SH-SY5Y (cell line): ENCODE data around the gene TRIM8.

Experiments used
- GATA2 ChIP-seq: IDR thresholded peaks from 2 replicates; pipeline ENCODE4 v1.6.1; 2011; ENCODE audit warnings: mild to moderate bottlenecking, low read depth, low read length
- GATA3 ChIP-seq: IDR thresholded peaks from 2 replicates; pipeline ENCODE4 v1.6.1; 2011; ENCODE audit warnings: low read depth, mild to moderate bottlenecking, low read length, moderate library complexity

TRIM8 gene

DNA sequence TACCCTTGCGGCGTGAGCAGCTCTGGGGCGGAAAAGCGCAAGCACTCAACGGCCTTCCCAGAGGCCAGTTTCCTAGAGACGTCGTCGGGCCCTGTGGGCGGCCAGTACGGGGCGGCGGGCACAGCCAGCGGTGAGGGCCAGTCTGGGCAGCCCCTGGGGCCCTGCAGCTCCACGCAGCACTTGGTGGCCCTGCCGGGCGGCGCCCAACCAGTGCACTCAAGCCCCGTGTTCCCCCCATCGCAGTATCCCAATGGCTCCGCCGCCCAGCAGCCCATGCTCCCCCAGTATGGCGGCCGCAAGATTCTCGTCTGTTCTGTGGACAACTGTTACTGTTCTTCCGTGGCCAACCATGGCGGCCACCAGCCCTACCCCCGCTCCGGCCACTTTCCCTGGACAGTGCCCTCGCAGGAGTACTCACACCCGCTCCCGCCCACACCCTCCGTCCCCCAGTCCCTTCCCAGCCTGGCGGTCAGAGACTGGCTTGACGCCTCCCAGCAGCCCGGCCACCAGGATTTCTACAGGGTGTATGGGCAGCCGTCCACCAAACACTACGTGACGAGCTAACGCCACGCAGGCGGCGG, 12.6 kb downstream of the TRIM8 start:
- TF ChIP-seq GATA2 = no peak
- TF ChIP-seq GATA3 = no peak

DNA sequence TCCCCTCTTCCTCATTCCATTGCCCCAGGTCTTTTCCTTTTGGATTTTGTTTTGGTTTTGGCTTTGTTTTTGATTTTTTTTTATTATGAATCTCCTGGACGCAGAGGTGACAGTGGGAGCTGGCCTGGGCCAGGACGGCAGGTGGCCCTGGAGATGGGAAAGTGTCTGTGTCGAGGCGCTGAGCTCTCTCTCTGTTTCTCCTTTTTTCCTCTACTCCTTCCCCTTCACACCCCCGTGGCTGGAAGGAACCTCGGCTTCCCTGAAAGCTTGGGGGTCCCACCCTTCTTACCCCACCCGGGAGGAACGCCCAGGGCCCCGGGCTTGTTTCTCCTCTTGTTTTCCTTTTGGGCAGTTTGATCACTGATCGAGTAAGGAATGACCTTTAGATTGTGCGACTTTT, 13.2 kb downstream of the TRIM8 start:
- no peak for TF ChIP-seq GATA2
- no peak for TF ChIP-seq GATA3

DNA sequence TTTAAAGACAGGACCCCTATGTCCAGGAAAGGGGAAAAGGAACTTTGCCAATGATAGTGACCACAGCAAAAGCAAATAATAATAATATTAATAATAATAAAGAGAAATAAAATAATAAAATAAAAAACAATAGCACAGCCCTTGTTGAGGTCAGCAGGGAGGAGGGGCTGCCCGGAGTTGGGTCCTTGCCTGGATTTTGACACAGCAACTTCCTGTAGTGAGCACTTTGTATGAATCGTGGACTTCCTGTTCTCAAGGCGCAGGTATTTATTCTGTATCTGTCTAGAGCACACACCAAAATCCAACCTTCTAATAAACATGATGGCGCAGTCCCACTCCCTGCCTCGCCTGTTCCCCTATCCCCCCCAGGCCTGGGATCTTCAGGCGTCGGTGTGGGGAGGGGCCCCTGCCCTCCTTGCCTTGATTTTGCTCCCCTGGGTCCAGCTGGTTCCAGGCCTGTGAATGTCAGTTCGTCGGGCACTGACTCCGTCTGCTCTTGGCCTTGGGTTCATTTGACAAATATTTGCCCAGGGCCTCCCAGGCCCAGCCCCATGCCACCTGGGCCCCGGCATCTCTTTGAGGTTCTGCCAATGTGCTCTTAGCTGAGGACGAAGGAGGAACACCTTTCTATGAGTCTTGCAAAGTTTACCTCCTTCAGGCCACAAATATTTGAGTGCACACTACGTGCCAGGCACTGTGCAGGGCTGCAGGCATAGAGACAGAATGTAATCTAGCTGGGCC, 13.9 kb downstream of the TRIM8 start:
- TF ChIP-seq GATA3 (no peak), GATA2 (no peak)

DNA sequence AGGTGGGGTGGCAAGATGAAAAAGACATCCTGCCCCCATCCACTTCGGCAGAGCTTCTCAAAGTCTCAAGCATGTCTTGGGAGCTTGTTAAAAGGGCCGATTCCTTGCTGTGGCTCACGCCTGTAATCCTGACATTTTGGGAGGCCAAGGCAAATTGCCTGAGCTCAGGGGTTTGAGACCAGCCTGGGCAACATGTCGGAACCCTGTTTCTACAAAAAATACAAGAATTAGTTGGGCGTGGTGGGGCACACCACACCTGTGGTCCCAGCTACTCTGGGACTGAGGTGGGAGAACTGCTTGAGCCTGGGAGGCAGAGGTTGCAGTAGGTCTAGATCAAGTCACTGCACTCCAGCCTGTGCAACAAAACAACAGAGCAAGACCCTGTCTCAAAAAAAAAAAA, 14.5 kb downstream of the TRIM8 start:
- TF ChIP-seq GATA2 = no peak
- no peak for TF ChIP-seq GATA3

DNA sequence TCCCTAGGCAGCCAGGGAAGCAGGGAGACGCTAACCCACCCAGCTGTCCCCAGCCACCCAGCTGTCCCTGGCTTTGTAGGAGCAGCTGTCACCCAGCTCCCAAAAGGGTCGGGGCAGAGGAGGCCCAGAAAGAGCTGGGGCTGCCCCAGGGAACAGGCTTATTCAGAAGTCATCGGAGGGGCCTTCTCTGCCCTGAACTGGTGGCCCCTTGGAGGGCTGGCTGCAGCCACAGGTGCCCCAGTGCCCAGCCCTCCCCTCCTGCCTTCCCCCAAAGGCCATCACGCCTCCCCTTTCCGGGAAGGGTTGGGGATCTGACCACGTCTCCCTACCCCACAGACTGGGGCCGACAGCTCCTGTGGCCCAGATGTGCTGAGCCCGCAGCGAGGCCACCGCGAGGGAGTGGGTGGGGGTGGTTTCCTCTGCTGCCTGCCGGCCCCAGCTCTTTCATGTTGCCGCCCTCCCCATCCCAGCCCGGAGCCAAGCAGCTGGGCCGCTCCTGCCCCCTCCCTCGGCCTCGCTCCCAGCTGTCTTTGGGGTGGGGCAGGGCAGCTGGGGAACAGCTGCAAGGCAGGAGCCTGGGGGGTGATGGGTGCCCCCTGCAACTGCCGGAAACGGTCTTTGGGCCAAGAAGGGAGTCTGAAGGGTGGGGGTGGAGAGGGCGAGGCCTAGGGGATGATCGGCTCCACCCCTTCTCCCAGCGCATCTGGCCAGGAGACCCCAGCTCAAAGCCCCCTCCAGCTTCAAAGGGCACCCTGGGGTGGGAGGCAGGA, 16.8 kb downstream of the TRIM8 start:
- TF ChIP-seq GATA3 = no peak
- no peak for TF ChIP-seq GATA2

DNA sequence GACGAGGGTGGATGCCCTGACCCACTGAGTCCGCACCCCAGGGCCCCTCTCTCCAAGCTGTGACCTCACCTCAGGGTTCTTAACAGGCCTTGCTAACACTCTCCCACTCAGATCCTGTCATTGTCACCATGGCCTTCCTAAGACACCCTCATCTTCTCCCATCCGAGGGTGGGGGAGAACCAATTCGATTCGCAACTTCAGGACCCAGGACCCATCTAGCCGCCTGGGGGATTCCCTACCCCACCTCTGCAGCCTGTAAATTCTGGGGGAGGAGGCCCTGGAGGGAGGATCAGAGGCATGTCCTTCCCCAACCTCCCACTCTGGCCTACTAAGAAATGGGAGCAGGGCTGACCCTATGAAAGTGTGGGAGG, 17.4 kb downstream of the TRIM8 start:
- TF ChIP-seq GATA3 (no peak), GATA2 (no peak)

DNA sequence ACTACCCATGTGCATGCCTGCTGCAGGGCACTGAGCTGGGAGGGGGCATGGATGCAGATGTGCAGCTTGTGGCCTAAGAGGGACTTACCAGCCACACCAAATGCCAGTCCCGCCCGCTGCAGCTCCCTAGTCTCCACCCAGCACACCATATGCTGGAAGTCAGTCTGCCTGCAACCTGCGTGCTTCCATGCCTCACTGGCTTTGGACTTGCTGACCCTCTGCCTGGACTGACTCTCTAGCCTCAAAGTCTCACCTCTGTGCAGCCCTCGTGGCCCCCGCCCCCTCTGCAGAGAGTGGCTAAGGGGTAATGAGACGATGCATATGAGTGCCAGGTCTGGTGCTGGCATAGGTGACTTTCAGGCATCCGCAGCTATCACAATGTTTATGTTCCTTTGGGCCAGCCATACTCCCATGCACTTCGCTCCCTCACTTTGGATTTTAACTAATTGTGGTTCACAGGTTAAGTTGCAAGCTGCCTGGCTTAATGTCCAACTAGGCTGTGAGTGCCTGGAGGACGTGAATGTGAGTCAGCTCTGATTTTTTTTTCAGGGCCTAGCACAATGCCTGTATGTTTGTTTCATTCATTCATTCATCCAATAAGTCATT, 21.7 kb downstream of the TRIM8 start:
- TF ChIP-seq GATA3 (no peak), GATA2 (no peak)

DNA sequence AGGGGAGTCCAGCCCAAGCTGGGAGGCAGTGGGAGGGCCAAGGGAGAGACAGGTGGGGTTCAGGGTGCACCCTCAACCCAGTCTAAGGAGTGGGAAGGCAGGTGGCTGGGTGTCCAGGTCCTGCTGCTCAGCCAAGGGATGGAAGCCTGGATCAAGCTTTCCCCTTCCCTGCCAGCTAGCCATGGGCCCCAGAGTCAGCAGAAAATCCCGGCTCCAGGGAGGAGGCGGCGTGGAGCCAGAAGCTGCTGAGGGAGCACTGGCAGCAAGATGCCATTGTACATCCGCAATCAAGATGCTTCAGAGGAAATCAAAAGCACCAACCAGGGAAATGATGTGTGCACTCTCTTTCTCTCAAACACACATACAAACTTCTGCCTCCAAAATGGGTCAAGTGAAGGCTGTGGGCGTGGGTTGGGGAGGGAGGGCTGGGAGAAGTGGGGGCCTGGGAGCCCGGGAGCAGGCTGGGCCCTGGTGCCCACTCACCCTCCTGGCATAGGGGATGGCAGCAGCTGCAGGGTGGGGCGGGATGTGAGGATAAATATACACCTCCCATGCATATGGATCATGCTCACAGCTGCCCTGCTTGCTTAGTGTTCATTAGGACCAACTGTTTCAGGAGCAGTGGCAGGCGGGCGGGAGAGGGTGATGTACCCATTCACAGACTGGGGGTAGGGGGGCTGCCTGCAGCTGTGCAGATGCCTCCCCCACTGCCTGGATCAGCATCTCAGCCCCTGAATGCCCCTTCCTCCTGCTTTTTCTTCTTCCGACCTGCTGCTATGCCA, 24.2 kb downstream of the TRIM8 start:
- no peak for TF ChIP-seq GATA2

DNA sequence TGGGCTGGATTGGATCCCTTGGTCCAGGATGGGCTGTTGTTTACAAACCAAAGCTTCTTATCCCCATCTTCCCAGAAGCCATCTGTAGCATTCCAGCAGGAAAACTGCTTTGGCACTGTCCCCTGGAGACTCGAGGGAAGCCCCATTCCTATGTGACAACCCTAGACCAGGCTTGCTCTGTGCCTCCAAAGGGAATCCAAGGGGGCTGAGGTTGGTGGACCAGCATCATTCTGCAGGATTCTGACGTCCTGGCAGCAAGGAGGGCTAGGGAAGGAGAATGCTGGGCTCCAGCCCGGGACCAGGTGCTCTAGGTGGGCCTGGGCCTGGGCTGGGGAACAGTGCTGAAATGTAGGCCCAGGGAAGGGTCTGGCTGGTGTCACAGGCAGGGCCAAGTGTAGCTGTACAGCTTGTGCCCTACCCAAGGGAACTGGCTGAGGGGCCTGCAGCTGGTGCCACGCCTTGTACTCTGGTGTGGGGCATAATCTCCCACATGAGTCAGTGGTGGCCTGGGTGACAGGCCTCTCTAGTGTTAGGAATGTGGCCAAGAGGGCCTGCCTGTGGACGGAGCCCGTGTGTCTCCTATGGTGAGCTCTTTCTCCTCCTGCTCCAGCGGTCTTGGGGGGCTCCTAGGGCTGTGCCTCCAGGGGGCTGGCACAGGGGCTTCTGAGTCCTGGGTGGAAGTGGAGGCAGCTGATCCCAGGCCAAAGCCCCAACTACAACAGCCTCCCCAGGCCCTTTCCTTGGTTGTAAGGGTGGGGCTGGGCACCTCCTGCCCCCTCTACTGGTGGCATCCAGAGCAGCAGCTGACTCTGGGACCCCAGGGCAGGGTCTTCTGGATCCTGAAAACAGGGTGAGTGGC, 25.2 kb downstream of the TRIM8 start:
- TF ChIP-seq GATA2 (no peak), GATA3 (no peak)

DNA sequence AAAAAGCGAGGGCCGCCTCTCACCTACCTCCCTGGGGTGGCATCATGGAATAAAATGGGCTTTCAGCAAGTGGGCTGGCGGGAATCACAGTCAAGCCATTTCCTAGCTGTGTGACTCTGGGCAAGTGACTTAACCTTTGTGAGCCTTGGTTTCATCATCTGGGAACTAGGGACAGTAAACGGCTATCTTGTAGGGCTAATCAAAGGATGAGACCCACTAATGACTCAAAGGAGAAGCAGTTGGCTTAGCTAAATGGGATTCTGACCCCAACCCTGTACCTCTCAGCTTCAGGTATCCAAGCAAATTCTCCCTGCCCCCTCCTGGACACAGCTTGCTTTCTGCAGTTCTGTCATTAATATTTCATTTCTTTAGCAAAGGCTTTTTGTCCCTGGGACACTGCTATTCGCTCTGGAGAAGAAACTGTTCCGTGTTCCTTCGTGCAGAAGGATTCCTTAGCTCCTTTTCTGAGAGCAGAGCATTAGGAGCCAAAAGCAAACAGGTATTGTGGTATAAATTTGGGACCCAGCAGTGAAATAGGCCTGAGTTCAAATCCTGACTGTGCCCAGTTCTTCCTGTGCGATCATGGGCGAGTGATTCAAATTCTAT, 25.9 kb downstream of the TRIM8 start:
- no peak for TF ChIP-seq GATA3
- TF ChIP-seq GATA2 = no peak

DNA sequence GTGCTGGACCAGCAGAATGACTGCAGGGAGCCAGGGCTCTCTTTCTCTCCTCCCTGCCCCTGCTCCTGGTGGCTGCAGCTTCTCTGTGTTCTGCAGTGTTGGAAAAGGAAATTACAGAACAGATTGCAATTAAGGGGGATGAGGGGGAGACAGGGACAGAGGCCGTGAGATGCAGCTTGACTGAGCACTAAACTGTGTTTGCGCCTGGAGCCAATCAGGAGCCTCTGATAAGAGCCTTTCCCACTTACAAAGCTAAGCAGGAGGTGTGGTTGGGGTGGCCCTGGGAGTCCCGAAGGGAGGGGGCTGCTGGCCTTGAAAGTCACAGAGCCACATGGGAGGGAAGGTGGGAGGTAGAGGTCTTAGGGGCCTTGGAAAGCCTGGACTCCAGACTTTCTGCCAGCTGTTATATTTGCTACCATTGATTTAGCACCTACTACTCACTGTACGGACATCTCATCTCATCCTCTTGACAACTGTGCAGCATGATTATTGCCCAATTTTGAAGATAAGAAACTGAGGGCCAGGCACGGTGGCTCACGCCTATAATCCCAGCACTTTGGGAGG, 26.7 kb downstream of the TRIM8 start:
- TF ChIP-seq GATA2 (0 out of 2 replicates have a peak, but pooled peaks have one; percentile 34), GATA3 (no peak)

DNA sequence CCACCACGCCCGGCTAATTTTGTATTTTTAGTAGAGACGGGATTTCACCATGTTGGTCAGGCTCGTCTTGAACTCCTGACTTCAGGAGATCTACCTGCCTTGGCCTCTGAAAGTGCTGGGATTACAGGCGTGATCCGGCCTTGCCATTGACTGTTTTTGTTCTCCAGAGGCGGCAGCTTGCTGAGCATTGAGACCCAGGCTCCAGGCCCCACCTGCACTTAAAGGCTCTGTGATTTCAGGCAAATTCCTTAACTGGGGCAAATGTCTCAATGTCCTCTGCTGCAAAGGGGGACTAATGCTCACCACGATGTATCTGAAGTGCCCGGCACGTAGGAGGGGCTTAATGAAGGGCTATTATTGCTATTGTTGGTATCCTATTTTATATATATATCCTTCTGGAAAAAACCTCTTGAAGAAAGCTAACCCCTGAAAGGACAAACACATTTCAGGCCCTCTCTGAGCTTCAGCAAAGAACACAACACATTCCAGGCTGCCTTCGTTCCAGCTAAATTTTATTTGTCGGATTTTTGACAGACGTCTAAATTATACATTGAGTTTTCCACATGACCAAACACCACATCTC, 29.0 kb downstream of the TRIM8 start:
- TF ChIP-seq GATA3 (no peak), GATA2 (no peak)
